Duodenal mucosa (tissue), 2 donors: ENCODE results near the gene EMC7.
A peak's percentile ranks its signal among the peaks of the same experiment; 100 is the strongest.
"Not testable (repeated sequence)": the region's sequence is repeated elsewhere in the genome, so short reads cannot be mapped to it uniquely, and the experiment has no call there.

ENCODE experiments used
- H3K27ac ChIP-seq: one replicate; pipeline ENCODE4 v1.7.0; 2013; ENCODE audit warnings: low read depth, low read length
- H3K27me3 ChIP-seq, 2 donors: one replicate each; pipeline ENCODE4 v1.7.0; 2013; ENCODE audit warnings: low read length in 2 of 2, control low read depth in 1 of 2; ENCODE audit not compliant: insufficient read depth in 2 of 2, control insufficient read depth in 1 of 2
- H3K36me3 ChIP-seq, 2 donors: one replicate each; pipeline ENCODE4 v1.7.0; 2013; ENCODE audit warnings: low read length in 2 of 2, control low read depth in 1 of 2; ENCODE audit not compliant: insufficient read depth in 2 of 2, control insufficient read depth in 1 of 2
- H3K4me1 ChIP-seq, 2 donors: one replicate each; pipeline ENCODE4 v1.7.0; 2013; ENCODE audit warnings: low read length in 2 of 2, control low read depth in 1 of 2; ENCODE audit not compliant: insufficient read depth in 2 of 2, control insufficient read depth in 1 of 2
- H3K4me3 ChIP-seq, 2 donors: one replicate each; pipeline ENCODE4 v1.7.0; 2013; ENCODE audit warnings: low read length in 2 of 2, low read depth in 1 of 2
- H3K9ac ChIP-seq, 2 donors: one replicate each; pipeline ENCODE4 v1.7.0; 2013; ENCODE audit warnings: low read length in 2 of 2, low read depth in 1 of 2
- H3K9me3 ChIP-seq, 2 donors: one replicate each; pipeline ENCODE4 v1.7.0; 2013; ENCODE audit warnings: low read length in 2 of 2, control low read depth in 1 of 2; ENCODE audit not compliant: control insufficient read depth in 1 of 2

Gene EMC7

GRCh38 chr15:34101366-34102174 is at the start of gene EMC7, which contains the start of gene PGBD4:
Gene EMC7 (minus strand): TSS chr15:34101862. CDS start chr15:34101839, 23 bp downstream.
Gene PGBD4 (plus strand): TSS chr15:34102083. CDS start chr15:34102532, 449 bp downstream.
- H3K4me1 ChIP-seq: peaks cover 13 to 21% of the 10 kb centered on the region in 2 donors
- no peaks in the 10 kb centered on the region for H3K36me3 ChIP-seq
- H3K4me3 ChIP-seq: peak within 1 kb of the TSS; percentile 98 to 99
- H3K9ac ChIP-seq: peak within 1 kb of the TSS; percentile 94
- peak within 1 kb of the TSS; percentile 42 for H3K27ac ChIP-seq
- H3K9me3 ChIP-seq: no peaks in the 10 kb centered on the region
- no peaks in the 10 kb centered on the region for H3K27me3 ChIP-seq

DNA sequence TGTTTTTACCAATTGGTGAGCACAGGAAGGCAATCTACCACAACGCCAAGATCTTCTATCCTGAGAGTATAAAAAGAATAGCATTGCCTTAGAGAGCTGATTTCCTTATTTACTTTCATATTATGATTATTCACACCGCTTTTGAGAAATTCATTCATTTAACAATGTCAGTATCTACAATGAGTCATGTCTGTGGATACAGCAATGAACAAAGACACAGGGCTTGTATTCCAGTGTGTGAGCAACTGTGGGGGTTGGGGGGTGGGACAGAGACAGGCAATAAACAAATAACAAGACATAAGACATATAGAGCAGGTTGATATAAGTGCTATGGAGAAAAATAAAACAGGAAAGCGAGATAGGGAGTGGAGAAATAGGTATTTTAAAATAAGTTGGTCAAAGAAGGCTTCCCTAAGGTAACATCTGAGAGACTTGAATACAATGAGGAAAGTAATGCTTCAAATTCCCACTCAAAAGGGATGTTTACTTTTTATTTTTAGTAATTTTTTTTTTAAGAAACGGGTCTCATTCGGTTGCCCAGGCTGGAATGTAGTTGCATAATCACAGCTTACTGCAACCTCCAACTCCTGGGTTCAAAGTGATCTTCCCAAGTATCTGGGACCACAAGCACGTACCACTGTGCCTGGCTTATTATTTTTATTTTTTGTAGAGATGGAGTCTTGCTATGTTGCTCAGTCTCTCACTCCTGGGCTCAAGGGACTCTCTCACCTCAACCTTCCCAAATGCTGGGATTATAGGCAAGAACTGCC is 45.9 kb upstream of the EMC7 start:
- H3K27me3 ChIP-seq: no peaks in the 10 kb centered on the region
- H3K4me1 ChIP-seq: no peaks in the 10 kb centered on the region
- H3K27ac ChIP-seq: no peak overlapping the region
- no peak overlapping the region for H3K9ac ChIP-seq
- peaks cover 8 to 53% of the 10 kb centered on the region in 2 donors for H3K36me3 ChIP-seq
- no peak overlapping the region for H3K4me3 ChIP-seq
- no peaks in the 10 kb centered on the region for H3K9me3 ChIP-seq

DNA sequence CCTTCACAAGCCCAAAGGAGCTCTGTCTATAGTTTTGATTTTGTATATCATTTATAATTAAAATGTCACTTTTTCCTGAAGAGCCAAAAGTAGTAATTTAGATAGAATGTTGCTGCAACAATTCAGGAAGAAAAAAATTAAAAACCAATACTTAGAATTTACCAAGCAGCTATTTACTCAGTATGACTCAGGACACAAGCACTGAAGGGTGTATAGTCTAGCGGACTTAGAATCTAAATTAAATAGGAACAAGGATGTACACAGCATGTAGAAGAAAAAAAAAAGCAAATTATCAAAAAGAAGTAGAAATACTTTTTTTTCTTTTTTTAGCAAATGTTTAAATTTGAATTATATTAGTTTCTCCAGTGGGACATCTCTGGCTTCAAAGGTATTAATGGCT is 31.8 kb upstream of the EMC7 start:
- H3K4me1 ChIP-seq: no peaks in the 10 kb centered on the region
- H3K27ac ChIP-seq: no peak overlapping the region
- no peaks in the 10 kb centered on the region for H3K9me3 ChIP-seq
- no peak overlapping the region for H3K9ac ChIP-seq
- no peaks in the 10 kb centered on the region for H3K27me3 ChIP-seq
- H3K4me3 ChIP-seq: no peak overlapping the region
- H3K36me3 ChIP-seq: no peaks in the 10 kb centered on the region

DNA sequence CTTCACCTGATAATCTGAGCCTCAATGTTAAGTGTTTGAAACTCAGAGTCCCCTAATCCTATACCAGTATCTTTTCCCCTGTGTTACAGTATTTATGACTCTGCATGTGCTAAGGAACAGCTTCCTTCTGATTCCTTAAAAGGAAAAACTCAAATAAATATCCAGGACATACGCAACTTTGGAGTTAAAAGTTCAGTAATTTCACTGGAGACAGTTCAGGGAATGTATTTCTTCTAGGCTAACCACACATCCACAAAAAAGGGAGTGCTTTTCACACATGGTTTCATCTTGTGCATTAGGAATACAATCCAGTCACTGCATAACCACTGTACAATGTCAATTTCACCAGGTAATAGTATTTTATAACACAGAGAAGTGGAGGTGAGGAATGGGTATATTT is 31.2 kb upstream of the EMC7 start:
- Histone ChIP-seq H3K9ac (no peak overlapping the region), H3K36me3 (no peaks in the 10 kb centered on the region)

GRCh38 chr15:34128898-34129297 is 27.2 kb upstream of the EMC7 start:
- Histone ChIP-seq H3K4me1 (no peaks in the 10 kb centered on the region), H3K27ac (no peak overlapping the region), H3K36me3 (no peaks in the 10 kb centered on the region), H3K4me3 (no peak overlapping the region), H3K27me3 (no peaks in the 10 kb centered on the region), H3K9me3 (no peaks in the 10 kb centered on the region), H3K9ac (no peak overlapping the region)

More for the DNA sequence above, 31.2 kb upstream of the EMC7 start:
- Histone ChIP-seq H3K9me3 (no peaks in the 10 kb centered on the region), H3K27me3 (no peaks in the 10 kb centered on the region), H3K4me3 (no peak overlapping the region), H3K4me1 (no peaks in the 10 kb centered on the region), H3K27ac (no peak overlapping the region)

DNA sequence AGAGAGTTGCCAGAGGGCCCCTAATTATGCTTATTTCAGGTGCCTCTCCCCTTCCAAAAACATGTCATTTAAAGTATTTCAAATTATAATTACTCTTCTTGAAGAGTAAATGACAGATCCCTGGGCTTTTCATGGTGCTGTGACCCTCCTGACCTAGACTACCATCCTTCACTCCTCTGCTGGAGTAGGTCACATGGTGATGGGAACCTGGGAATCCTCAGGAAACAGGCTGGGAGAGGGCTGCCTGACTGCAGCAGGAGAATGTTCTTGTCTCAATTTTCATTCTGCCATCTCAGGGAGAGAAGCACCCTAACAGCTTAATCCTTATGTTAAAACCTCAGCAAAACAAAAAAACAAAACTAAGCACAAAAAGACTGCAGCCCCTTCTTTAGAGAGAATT is 24.9 kb upstream of the EMC7 start:
- Histone ChIP-seq H3K27ac (no peak overlapping the region), H3K36me3 (no peaks in the 10 kb centered on the region), H3K4me3 (no peak overlapping the region), H3K9me3 (no peaks in the 10 kb centered on the region), H3K9ac (no peak overlapping the region), H3K4me1 (no peaks in the 10 kb centered on the region), H3K27me3 (no peaks in the 10 kb centered on the region)

- no peak overlapping the region for H3K9ac ChIP-seq
- H3K4me3 ChIP-seq: no peak overlapping the region
- H3K9me3 ChIP-seq: no peaks in the 10 kb centered on the region
- H3K27me3 ChIP-seq: no peaks in the 10 kb centered on the region
- H3K27ac ChIP-seq: no peak overlapping the region
- H3K36me3 ChIP-seq: no peaks in the 10 kb centered on the region
- no peaks in the 10 kb centered on the region for H3K4me1 ChIP-seq
These were observed 24.3 kb upstream of the EMC7 start for GRCh38 chr15:34125945-34126344.

DNA sequence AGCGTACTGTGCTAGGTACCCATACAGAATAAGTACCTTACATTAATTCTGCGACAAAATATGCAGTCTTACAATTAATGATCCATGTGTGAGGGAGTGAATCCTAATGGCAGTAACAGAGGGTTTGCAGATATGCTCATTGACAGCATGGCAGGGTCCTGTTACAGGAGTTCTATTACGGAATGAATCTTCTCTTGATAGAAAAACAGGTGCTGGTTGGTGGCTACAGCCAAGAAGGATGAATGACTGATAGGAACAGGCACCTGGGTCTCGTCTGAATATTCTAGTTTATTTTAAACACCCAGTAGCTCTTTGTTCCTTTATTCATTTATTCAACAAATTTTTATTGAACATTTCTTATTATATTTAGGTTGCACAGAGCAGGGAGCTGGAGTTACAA is 23.0 kb upstream of the EMC7 start:
- Histone ChIP-seq H3K27ac (no peak overlapping the region), H3K9me3 (no peaks in the 10 kb centered on the region), H3K36me3 (no peaks in the 10 kb centered on the region), H3K27me3 (no peaks in the 10 kb centered on the region), H3K4me1 (no peaks in the 10 kb centered on the region), H3K9ac (no peak overlapping the region), H3K4me3 (no peak overlapping the region)

- Histone ChIP-seq H3K27ac (no peak overlapping the region), H3K4me3 (no peak overlapping the region), H3K9me3 (no peaks in the 10 kb centered on the region), H3K4me1 (no peaks in the 10 kb centered on the region), H3K27me3 (no peaks in the 10 kb centered on the region), H3K9ac (no peak overlapping the region), H3K36me3 (no peaks in the 10 kb centered on the region)
These were observed 21.1 kb upstream of the EMC7 start for GRCh38 chr15:34122771-34123183.

DNA sequence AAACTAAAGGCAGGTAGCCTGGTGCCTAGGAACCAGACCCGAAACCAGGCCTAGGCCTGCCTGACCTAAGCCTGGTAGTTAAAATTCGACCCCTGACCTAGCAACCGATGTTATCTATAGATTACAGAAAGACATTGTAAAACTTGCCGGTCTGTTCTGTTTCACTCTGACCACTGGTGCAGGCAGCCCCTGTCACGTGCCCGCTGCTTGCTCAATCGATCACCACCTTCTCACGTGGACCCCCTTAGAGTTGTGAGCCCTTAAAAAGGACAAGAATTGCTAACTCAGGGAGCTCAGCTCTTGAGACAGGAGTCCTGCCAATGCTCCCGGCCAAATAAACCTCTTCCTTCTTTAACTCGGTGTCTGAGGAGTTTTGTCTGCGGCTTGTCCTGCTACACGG is 20.1 kb upstream of the EMC7 start:
- H3K9ac ChIP-seq, H3K27me3 ChIP-seq, H3K4me3 ChIP-seq, H3K9me3 ChIP-seq, H3K36me3 ChIP-seq, H3K27ac ChIP-seq, H3K4me1 ChIP-seq: not testable (repeated sequence)
